ENCODE data around the gene FIGNL1.
"Not testable (repeated sequence)": the region's sequence is repeated elsewhere in the genome, so short reads cannot be mapped to it uniquely, and the experiment has no call there.

Gene FIGNL1

DNA sequence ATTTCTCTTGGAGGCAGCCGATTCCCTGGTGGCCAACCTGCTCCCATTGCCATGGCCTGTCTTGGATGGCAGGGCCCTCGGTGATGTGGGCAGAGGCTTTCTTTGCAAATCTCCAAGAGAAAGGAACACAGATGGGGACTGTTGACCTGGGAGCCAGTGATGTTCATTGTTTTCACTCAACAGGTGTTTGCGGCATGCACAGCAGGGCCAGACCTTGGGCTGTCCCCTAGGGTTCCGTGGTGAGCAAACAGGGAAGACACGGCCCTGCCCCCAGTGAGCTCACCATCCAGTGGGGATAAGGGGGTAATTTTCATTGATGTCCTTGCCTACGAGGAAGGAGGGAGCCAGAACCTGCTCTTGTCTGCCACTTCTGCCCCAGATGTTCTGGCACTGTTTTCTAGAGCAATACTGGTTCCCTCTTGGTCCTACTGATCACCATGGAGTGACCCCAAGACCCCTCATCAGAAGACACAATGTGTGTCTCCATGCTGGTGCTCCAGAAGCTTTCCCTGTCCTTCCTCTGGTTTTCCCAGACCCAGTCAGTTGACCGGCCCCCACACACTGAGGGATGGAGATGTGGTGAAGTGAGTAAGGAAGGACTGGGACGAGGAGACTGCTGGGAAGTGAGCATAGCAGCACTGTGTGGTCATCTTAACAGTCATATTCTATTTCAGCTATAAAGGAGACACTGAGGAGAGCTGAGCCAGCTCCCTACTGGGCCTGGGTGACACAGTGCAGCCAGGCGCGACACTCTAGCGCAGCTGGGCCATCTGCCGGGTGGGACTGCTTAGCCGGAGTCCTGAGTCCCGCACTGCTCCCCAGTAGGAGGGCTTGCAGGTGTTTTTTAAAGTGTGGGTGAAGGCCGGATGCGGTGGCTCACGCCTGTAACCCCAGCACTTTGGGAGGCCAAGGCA is 20.4 kb upstream of the FIGNL1 start:
- no peak for DNase-seq

- no peak for DNase-seq
Measured at GRCh38 chr7:50469181-50469580, 19.0 kb upstream of the FIGNL1 start.

GRCh38 chr7:50467817-50468610 is 17.9 kb upstream of the FIGNL1 start:
- no peak for DNase-seq

GRCh38 chr7:50466815-50467585 is 16.9 kb upstream of the FIGNL1 start:
- DNase-seq: no peak

- no peak for DNase-seq
Measured at GRCh38 chr7:50463035-50463434, 12.9 kb upstream of the FIGNL1 start.

GRCh38 chr7:50462361-50462760 is 12.2 kb upstream of the FIGNL1 start:
- no peak for DNase-seq

- no peak for DNase-seq
Measured at GRCh38 chr7:50461695-50462094, 11.5 kb upstream of the FIGNL1 start.

DNA sequence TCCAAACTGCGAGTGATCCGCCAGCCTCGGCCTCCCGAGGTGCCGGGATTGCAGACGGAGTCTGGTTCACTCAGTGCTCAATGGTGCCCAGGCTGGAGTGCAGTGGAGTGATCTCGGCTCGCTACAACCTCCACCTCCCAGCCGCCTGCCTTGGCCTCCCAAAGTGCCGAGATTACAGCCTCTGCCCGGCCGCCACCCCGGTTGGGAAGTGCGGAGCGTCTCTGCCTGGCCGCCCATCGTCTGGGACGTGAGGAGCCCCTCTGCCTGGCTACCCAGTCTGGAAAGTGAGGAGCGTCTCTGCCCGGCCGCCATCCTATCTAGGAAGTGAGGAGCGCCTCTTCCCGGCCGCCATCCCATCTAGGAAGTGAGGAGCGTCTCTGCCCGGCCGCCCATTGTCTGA is 9.0 kb upstream of the FIGNL1 start:
- not testable (repeated sequence) for DNase-seq

DNA sequence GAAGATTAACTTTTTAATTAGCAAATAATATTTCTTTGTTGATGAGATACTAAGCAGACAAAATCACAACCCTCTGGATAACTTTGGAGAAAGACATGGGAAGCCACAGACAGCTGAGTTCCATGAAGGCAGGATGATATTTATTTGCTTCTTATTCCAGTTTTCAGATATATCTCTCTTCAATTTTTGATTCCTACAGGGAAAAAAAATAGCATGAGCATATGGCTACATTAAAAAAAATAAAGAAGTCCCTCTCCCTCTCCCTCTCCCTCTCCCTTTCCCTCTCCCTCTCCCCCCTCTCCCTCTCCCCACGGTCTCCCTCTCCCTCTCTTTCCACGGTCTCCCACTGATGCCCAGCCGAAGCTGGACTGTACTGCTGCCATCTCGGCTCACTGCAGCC is 8.5 kb upstream of the FIGNL1 start:
- DNase-seq: not testable (repeated sequence)

DNA sequence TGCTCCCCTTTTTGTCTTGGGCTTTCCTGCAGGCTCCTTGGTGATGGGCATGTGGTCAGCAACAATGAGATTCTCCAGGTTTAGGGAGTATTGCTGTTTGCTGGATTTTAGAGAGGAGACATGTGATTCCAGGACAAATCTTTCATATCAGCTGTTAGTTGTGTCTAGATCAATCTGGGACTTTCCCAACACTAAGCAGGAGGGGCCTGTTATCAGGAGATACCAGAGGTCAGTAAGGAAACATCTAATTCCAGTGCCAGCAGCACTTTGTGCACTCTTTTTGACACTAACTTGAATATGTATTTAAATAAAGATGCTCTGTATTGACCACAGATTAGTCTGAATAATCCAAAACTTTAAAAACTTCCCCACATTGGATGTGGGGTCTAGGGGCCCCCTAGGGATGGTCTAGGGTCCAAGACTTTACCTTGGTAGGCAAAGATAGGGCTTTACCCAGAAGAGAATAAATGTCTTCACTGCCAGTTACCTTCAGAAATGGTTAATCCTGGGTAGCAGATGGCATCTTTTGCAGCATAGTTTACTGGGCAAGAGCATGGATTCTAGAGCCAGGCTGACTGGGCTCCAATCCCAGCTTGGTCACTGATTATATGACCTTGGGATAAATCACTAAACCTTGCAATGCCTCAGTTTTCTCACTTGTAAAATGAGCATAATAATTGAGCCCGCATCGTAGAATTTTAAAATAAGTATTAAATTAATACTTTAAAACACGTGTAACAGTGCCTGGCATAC is 6.4 kb upstream of the FIGNL1 start:
- no peak for DNase-seq

DNA sequence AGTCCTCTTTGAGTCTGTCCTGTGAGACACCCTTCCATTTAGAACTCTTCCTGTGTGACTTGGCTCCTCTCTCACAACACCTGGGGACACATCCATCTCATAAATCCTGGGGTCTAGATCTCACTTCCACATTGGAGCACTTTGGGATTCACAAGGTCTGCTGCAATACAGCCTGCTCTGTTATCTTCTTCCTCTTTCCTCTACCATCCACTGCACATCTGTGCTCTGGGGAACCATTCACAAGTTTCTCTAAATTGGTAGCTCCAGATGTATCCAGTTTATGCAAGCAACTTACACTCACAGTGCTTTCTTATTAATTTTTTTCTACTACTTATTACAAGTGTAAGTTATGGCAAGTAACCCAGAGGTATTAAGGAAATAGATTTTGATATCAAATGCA is 5.5 kb upstream of the FIGNL1 start:
- no peak for DNase-seq

DNA sequence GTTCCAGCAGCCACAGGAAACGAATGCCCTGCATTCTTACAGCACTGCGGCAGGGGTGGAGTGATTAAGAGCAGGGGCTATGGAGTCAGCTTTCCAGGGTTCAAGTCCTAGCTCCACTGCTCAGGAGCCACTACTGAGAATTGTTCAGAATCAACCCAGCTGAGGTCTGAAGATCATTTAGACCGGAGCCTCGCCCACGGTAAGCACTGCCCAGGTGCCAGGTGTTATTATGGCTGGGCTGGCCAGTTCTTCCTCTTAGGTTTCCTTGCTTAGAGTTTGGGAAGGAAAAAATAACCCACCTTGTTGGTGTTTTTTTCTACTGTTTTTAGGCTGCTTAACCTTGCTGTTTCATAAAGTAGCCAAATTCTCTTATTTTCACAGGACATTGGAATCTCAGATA is 4.8 kb upstream of the FIGNL1 start:
- no peak for DNase-seq

DNA sequence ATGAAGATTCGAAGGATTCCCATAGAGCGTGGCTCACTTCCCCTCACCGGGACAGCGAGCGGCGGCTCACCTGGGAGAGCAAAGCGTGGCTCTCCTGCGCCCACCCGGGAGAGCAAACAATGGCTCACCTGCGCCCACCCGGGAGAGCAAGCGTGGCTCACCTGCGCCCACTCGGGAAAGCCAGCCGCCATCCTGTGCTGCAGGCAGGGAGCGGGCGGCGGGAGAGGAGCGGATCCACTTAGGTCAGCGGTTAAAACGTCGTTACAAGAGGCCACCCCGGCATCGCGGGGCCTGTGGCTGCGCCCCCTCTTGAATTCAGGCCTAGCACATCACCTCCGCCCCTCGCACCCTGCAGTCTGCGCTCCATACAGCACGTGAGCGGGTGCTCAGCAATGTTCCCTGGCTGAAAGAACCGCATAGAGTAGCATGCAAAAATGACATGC is 461 bp upstream of the FIGNL1 start:
- DNase-seq: no peak

DNA sequence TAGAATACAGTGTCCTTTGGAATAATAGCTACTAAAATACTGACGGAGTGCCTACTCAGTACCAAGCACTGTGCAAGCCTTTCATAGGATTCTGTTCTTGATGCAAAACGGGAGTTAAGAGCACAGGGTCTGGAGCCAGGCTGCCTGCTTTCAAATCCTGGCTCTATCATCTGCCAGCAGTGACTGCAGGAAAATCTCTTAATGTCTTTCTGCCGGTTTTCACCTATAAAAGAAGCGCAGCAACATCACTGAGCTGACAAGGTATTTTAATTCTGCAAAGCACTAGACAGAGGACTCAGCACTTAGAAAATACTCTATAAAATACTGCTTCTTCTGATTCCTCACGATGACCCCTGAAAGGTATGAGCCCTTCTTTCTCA is 659 bp downstream of the FIGNL1 start:
- no peak for DNase-seq

GRCh38 chr7:50448823-50449222 is 1.3 kb downstream of the FIGNL1 start:
- no peak for DNase-seq

- DNase-seq: no peak
Measured at GRCh38 chr7:50446542-50446960, 3.6 kb downstream of the FIGNL1 start.

DNA sequence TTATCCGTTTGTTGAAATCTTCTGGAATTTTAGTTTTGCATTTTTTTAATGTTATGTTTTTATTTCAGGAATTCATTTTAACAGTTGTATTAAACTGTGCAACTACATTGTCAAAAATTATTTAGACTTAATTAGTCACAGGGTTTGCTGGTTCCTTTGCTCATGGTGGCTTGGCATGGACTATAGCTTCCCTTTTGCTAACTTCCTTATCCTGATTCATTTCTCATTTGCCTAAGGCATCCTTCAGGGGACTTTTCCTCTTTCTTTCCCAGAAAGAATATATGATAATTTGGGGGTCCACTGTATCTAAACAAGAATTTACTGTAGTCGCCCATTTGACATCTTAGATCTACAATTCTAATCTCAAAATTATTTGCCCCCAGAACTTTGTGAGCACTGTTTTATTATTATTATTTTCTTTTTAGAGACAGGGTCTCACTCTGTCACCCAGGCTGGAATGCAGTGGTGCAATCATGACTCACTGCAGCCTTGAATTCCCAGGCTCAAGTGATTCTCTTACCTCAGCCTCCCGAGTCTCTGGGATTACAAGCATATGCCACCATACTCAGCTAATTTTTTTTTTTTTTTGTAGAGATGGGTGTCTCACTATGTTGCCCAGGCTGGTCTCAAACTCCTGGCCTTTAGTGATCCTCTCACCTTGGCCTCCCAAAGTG is 13.9 kb downstream of the FIGNL1 start:
- no peak for DNase-seq

DNA sequence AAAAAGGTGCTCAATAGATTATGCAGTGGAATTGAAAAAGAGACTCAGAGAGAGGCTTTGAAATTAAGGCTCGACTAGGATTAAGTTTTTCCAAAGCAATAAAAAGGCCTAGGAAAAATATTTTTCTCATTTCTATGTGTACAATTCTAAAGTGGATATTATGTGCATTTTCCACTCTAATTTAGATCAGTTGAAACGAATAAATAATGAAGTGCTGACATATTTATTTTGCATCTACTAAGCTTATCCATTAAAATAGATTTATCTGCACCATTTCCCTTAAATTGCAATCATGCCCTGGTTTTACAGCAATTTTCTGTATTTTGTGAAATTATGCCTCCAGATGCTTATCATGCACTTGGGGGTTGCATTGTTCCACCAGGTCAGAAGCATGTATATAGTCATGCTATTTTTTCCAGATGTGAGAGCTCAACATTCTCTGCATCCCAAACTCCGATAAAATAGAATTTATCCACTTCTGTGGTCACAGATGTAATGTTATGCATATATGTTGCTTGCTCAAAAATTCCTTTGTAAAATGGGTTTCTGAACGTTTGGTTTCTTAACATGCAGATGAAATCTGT is 18.3 kb downstream of the FIGNL1 start:
- no peak for DNase-seq

- DNase-seq: no peak
Measured at GRCh38 chr7:50431316-50431715, 18.8 kb downstream of the FIGNL1 start.

DNA sequence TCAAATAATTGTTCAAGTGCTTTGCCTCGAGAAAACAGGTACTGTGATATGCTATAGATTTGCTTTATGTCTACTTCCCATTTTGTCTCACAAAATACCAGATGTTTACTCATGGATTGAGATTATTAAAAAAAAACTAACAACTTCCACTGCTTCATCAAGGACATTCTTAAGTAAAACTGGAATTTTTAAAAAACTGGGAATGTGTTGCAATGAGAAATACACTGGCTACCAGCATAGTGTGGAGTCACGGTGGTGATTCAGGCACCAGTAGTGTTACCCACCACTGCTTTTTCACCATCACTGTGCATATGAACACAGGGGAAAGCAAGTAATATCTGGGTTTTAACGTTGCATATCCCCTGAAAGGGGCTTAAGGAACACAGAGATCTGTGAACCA is 21.2 kb downstream of the FIGNL1 start:
- no peak for DNase-seq

DNA sequence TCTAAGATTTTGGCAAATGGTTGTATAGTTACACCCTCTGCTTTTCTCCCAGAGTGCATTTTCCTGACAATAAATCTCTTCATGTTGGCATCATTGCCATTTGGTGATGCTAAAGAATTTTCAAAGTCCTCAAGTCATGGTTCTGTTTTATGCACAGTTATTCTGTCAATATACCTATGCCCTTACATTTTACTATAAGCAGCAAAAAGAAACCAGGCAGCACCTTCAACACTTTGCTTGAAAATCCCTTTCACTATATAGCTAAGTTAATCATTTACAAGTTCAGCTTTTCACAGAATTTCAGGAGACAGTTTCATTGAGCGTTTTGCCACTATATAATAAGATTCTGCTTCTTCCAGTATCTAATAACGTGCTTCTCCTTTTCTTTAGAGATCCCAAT is 22.6 kb downstream of the FIGNL1 start:
- DNase-seq: no peak

Data from NCI-H187 treated with DMSO at 0.1 percent for 48 hours (cell line).